Measurements from ENCODE around the gene LHPP.

GRCh38 chr10:124586142-124586541, 124.5 kb downstream of the LHPP start:
- TF ChIP-seq ZNF274 (IDR thresholded peaks at IDR 0.05; ENCODE audit: low read depth, low read length): no peak
- no peak for TF ChIP-seq SUZ12 (IDR thresholded peaks at IDR 0.05; ENCODE audit: extremely low read depth, insufficient read depth, insufficient read length)
- no peak for TF ChIP-seq YY1 (IDR thresholded peaks at IDR 0.05; ENCODE audit: insufficient read depth, insufficient read length)
